Spleen (tissue), 7 donors: ENCODE measurements around the gene DNAAF3.

Source experiments
- POLR2A ChIP-seq, 3 donors: fragments of 450-650 bp; IDR thresholded peaks; one replicate each; pipeline ENCODE4 v1.5.1; 2017; ENCODE audit warnings: antibody characterized with exemption in 3 of 3, mild to moderate bottlenecking in 1 of 3
- POLR2AphosphoS5 ChIP-seq, 3 donors: sonication (generic); formaldehyde crosslinking; IDR thresholded peaks; one replicate each; pipeline ENCODE4 v1.5.1; 2017; ENCODE audit warnings: antibody characterized with exemption in 3 of 3
- TF ChIP-seq, protein P1 (sequence below), 11 experiments: fragments of 200-600 bp in 7 of 11; fragments of 450-650 bp in 4 of 11; sonication (generic) in 4 of 11; IDR thresholded peaks in 8 of 11; conservative IDR thresholded peaks in 3 of 11; 1 replicate in 7 of 11; 2 replicates in 4 of 11; pipeline versions ENCODE4 v1.4.0 to v1.8.0; 2016 to 2021; ENCODE audit warnings: antibody characterized with exemption in 11 of 11, inconsistent platforms in 4 of 11, mild to moderate bottlenecking in 1 of 11
- donor health status: DM: no; HTN: no; CAD: no; lungs with moderate emphysema.
- donor health status: DM: no; HTN: no; CAD: no.
- donor health status: DM: no; HTN: no; CAD: no.

GRCh38 chr19:55131421-55131820 lies 35.0 kb downstream of the DNAAF3 start:
- TF ChIP-seq, protein P1, sequence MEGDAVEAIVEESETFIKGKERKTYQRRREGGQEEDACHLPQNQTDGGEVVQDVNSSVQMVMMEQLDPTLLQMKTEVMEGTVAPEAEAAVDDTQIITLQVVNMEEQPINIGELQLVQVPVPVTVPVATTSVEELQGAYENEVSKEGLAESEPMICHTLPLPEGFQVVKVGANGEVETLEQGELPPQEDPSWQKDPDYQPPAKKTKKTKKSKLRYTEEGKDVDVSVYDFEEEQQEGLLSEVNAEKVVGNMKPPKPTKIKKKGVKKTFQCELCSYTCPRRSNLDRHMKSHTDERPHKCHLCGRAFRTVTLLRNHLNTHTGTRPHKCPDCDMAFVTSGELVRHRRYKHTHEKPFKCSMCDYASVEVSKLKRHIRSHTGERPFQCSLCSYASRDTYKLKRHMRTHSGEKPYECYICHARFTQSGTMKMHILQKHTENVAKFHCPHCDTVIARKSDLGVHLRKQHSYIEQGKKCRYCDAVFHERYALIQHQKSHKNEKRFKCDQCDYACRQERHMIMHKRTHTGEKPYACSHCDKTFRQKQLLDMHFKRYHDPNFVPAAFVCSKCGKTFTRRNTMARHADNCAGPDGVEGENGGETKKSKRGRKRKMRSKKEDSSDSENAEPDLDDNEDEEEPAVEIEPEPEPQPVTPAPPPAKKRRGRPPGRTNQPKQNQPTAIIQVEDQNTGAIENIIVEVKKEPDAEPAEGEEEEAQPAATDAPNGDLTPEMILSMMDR (IDR thresholded peaks at IDR 0.05 in 8 of 11, conservative IDR thresholded peaks at IDR 0.05 in 3 of 11) = no peak
- TF ChIP-seq POLR2A (IDR thresholded peaks at IDR 0.05) (no peak), POLR2AphosphoS5 (IDR thresholded peaks at IDR 0.05) (no peak)
